Brain pericyte (primary cell): Measurements from ENCODE around the gene KAT2A.

Experiments
- DNase-seq: peaks from one replicate; pipeline ENCODE4 v3.0.0-alpha.2; 2012; ENCODE audit warnings: low read depth, low spot score

The KAT2A gene

DNA sequence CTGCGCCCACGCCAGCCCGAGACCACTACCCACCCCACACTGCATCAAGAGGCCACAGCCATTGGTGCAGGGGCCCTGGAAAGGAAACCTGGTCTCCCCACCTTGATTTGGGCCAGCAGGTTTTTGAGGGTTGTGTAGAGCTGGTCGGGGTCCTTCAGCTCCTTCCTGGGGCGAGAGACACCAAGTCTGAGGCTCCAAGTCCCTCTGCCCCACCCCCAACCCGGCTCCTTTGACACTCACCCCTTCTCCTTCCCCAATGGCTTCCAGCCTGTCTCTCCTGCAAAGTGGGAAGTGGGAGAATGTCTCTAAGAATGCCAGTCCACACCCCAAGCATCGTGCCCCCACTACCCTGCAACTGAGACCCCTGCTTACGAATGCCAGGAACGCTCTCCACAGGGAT lies 7.0 kb downstream of the KAT2A start:
- no peak for DNase-seq

DNA sequence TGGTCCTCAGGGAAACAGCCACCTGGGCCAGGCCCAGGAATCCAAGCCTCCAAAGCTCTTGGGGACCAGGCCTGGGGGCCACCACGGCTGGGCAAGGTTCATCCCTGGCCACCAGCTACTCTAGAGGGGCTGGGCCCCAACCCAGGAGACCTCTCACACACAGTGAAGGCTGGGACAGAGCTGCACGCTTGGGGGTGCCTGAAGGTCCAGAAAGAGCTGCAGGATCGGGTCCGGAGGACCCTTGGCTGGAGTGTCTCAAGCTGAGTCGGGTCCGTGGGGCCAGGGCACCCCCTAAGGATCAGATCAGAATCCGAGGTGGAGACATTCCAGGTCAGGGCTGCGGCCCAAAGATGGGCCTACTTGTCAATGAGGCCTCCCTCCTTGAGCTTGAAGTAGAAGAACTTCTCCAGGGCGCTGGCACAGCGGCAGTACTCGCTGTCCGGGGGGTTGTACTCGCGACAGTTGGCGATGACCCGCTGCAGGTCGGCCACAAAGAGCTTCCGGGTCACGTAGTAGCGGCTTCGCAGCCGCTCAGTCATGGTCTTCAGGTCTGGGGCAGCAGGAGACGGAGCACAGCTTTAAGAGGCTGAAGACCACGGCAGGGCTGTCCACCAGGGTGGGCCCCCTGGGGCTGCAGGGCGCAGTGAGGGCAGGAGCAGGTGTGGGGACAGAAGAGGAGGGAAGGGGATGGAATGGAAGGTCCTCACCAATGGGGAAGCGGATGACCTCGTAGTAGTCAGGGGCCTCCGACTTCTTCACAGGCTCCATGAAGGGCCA lies 7.7 kb downstream of the KAT2A start:
- DNase-seq = no peak

DNA sequence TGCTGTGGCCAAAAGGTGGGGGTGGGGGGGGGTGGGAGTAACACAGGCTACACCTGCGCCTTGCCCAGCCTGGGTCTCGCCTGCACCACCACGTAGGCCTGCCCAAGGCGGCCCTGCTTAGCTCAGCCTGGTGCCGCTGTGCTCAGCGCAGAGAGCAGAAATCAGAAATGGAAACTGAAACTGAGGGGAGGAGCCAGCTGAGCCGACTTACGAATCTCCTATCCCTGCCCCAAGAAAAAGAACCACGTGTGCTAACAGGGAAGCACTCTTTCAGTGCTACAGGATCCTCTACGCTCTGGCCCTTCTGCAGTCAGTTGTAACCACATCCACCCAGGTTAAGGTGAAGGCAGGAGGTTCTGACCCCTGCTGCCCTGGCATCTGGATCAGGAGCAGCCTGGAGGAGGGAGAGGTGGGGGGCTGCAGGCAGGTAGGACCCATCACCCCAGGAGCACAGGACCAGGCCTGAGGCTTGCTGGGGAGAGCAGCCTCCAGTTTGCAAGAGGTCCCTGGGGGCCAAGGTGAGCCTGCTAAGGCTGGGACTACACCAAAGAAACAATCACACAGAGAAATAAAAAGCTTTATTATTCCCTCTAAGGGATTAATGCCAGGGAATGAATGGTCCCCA lies 8.5 kb downstream of the KAT2A start, which contains the start of gene DHX58:
Gene DHX58 (minus strand): TSS at position 163 of the 625 bp plus-strand sequence. CDS start 822 bp downstream, outside the sequence.
- DNase-seq = peak; percentile 65

DNA sequence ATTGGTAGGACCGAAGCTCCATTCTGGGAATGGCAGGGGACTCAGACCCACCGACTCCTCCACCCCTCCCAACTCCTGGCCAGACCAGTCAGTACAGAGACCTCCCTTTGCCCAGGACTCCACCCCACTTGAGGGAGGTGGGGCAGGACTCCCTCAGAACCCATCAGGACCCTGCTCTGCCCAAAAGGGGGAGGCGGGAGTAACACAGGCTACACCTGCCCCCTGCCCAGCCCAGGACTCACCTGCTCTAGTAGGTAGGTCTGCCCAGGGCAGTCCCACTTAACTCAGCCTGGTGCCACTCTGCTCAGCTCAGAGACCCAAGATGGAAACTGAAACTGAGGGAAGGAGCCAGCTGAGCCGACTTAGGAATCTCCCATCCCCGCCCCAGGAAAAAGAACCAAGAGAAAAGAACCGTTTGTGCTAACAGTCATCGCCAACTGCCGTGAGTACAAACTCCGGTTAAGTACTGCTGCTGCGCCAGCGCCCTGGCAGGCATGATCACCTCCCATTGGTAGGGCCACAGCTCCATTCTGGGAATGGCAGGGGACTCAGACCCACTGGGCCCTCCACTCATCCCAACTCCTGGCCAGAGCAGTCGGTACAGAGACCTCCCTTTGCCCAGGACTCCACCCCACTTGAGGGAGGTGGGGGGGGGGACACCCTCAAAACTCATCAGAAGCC lies 9.2 kb downstream of the KAT2A start:
- no peak for DNase-seq

DNA sequence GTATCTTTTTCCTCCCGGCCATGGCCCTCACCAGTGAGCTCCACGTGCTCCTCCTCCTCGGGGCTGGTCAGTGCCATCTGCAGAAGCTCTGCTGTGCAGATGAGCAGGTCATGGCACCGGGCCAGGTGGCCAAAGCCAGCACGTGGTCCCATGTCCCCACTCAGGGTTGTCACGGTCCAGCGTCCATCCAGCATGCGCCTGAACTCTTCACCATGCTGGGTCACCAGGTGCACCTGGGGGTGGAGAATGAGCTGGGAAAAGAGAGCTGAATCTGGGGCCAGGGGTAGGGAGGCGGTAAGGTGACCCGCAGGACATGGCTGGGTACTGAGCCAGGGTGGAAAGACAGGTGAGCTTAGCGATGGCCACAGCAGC lies 9.9 kb downstream of the KAT2A start:
- no peak for DNase-seq

DNA sequence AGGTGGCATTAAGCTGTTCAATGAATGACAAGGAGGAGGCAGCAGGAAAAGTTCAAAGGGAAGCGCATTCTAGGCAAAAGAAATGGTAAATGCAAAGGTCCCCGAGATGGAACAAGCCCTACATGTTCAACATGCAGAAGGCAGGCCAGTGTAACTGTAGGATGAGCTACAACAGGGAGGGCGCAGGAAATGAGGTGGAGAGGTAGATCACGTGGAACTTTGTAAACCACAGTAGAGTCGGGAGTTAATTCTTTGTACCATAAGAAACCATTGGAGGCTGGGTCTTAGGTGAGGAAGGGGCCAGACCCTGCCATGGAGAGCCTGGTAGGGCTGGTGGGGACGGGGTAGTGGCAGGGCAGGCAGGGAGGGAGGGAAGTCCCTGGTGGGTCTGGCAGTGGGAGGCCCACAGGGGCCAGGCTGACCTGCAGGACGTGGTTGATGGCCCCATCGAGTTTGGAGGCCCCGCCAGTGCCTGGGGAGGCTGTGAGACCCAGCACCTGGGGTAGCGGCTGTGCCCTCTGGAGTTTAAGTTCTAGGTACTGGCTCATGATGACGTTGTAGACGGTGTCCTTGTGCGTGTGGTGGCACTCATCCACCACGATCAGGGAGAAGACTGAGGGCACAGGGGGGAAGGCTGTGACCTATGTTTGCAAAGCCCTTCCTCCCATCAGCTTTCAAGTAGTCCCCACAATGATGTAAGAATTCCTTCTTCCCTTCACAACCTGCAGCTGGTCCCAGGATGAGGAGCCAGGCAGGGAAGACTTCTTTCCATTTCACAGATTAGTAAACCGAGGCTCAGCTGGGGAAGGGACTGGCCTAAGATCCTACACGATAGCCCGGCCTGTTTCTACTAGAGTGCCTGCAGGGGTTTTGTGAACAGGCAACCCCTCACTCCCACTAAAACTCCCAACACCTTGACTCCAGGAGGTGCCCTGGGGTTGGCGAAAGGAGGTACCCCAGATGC lies 10.6 kb downstream of the KAT2A start:
- no peak for DNase-seq

DNA sequence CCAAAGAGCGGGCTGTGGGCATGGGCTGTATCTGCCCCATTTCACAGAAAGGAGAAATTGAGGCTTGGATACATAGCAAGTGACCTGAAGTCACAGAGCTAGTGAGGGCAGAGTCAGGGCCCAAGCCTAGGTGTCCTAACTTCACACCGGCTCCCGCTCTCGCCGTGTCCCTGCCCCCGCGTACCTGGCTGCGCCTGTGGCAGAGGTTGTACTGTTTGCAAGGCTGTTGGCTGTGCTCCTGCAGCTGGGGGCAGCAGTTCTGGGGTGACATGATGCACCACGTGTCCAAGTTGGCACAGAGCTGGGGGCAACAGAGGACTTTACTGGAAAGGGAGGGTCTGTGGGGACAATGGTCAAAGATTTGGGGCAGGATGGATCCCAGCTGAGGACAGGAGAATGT lies 12.1 kb downstream of the KAT2A start:
- no peak for DNase-seq

DNA sequence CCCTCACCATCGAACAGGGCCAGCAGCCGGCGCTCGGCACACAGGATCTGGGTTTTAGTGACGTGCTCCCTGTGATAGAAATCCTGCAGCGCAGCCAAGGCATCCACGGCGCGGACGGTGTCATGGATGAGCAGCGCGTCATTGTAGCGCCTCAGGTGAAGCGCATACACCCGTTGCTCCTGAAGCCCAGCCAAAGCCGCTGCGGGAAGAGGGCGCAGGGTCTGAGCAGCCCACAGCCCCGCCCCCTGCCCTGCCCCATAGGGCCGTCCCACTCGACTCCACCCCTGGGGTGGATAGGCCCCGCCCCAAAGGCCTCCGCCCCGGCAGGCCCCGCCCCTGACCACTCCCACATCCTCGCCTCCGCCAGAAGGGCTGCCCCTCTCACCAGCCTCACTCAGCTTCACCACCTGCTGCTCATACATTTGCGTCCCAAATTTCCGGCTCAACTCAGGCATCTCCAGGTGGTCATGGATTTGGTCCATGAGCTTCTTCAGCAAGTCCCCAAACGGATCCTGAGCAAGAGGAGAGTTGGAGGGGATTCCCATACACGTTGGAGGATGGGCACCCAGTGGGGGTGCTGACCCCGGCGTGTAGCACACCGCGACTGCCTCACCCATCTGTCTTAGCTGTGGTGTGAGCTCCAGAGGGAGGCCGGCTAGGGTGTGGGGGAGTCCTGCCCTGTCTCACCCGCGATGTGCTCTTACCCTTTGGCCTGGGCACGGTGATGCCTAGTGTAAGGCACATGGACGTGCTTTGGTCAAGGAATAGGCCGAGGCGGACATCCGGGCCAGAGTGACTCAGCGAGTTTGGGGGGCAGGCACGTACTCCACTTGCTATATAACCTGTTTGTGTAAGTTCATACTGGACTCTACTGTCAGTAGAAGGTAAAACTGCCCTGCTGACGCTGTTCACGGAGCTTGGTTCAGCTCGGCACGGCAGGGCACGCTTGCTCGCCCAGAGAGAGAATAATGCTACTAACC lies 13.3 kb downstream of the KAT2A start:
- no peak for DNase-seq

DNA sequence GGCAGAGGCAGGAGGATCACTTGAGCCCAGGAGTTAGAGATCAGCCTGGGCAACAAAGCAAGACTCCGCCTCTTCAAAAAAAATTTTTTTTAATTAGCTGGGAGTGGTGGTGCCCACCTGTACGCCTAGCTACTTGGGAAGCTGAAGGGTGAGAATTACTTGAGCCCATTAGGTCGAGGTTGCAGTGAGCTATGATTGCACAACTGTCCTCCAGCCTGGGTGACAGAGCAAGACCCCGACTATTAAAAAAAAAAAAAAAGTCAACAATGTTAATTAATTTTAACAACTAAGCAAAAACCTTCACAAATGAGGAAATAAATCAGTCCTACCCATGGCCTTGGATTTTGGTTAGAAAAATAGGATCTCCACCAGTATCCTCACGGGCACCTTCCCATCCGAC lies 14.0 kb downstream of the KAT2A start:
- DNase-seq = no peak

DNA sequence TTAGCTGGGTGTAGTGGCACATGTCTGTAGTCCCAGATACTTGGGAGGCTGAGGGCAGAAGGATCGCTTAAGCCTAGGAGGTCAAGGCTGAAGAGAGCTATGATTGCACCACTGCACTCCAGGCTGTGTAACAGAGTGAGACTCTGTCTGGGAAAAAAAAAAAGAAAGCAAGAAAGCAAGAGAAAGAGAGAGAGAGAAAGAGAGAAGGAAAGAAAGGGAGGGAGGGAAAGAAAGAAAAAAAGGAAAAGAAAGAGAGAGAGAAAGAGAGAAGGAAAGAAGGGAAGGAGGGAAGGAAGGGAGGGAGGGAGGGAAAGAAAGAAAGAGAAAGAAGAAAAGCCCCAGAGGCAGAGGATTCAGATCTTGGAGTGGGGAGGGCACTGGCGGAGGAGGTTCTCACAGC lies 15.2 kb downstream of the KAT2A start:
- DNase-seq = no peak

DNA sequence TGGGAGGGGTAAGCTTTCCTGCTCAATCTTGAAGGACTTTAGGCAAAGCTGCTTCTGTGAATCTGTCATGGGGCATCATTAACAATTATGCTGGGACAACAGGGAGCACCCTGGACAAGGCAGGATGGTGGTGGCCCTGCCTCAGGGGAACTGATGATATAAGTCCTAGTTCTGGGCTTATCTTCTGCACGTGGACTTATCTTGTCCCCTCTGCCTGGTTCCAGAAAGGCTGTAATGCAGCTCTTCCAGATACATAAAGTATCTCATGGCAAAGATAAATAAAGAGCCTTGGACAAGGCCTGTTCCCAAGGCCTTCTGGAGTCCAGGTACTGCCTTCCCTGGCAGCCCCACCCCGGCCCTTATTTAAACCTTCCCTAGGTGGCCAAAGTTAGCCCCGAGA lies 16.9 kb downstream of the KAT2A start:
- DNase-seq = no peak

DNA sequence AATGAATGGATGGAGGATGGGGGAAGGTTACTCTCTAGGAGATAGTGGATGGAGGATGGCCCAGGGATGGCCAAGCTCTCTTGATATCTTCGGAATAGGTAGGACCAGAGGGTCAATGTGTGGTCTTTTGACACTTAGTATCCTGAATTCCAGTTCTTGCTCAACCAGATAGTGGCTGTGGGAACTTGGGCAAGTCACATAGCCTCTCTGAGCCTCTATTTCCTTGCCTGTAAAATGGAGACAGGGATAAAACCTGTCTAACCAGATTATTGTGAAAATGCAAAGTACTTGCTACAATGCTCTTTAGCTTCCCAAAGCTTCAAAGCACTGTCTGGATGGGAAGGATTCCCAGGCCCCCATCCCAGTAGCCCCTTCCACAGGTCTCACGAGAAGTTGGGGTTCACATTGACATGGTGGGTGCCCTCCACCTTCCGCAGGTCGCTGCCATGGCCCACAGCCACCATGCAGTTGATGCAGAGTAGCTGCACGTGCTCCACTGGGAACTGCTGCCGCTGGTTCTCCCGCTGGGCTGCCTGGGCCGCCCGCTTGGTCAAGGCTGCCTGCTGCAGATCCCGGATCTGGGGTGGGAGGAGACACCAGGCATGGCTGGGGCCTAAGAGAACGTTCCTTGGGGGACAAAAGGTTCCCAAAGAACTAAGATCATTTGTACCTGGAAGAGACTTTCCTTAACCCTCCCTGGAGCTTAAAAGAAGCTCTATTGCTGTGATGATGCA lies 17.8 kb downstream of the KAT2A start:
- DNase-seq = no peak

DNA sequence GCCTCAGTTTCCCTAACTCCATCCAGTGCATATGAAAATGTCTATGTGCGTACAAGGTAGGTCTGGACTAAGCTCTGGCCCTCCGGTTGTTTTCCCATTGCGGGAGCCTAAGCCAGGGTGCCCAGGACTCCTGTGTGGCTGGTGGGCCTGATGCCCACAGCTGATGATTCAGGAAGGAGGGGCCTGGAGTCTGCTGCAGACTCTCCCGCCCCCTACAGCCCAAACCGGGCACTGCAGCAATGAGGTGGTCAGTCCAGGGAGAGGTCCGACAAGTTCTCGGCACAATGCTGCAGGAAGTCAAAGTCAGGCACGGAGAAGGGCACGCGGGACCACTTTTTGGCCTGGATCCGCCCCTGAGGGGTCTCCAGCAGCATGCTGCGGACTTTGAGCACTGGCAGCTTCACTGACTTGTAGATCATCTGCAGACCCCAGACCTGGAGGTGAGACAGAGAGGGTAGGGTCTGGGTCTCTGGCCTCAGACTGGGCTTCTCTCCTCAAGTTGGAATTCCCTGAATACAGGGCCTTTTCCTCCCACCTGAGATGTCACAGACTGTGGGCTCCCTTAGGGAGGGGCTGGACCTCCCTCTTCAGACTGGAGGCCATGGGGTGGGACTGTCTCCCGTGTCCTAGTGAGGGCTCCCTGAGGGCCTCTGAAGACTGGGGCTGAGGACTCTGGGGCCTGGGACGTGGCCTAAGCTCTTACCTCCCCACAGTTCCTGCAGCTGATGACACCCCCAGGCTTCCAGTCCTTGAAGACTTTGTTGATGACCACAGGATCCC lies 19.5 kb downstream of the KAT2A start:
- DNase-seq = no peak

DNA sequence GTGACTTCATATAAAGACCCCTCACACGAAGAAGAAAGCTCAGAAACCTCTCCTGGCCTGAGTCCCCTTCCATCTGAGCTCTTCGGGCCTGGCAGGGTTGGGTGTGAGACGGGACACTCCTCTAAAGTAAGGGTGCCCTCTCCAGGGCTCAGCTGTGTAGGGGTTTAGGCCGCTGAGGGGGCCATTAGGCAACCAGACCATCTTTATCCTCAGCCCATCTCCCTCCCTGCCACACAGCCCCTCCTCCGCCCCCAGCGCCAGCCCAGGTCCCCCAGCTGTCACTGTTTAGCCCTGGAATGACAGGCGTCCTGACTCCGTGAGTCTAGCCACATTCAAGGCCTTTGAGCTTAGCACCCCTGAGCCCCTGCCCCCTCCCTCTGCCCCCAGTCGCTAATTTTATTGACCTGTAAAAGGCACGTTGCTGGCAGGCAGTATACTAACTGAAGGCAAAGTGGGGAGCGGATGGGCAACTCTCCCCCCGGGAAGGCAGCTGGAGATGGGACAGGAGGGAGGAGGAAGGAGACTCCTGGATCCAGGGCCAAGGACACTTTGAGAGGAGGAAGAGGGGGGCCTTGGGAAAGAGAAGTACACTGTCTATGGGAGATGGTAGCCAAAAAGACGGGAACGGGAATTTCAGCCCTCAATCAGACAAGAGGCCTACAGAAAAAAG lies 22.3 kb downstream of the KAT2A start:
- DNase-seq = no peak

DNA sequence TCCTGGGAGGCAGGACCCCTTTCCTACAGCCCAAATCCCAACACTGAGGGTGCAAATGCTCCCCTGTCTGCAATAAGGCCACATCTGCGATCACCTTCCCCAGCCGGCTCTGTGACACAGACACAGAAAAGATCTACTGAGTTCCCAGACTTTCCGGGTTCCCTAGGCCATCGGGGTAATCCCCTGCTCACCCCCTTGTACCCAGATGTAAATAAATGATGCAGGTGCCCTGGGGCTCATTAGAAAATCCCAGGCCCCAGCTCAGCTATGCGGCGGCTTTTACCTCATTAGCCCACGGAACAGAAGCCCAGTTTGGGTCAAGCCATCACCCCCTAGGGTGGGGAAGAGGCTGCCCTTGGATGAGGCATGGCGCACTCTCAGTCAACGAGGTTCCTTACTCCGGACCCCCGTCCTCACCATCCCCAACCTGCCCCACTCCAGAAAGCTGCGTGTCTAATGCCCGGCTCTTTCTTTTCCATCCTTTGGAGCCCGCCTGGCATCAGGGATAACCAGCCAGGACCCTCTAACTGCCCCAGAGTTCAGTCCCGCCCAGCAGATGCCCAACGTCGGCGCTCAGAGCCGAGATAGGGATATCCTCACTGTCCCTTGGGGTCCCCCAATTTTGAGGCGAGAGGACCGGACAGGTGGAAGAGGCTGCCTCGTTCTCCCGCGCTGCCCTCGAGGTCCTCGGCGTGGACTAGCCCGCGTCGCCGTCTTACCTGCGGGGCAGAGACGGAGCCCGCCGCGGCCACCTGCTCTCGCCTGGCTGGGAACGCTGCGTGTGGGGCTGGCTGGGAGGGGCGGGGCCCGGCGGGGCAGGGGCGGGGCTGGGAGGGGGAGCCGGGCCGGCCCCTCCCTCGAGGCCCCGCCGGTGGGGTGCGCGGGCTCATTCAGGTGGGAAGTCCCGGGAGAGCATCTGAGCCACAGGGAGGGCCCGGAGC lies 23.2 kb downstream of the KAT2A start, which contains the start of gene ZNF385C:
Gene ZNF385C (minus strand): TSS at position 783 of the 941 bp plus-strand sequence. CDS start 35,417 bp downstream, outside the sequence.
- DNase-seq = no peak

DNA sequence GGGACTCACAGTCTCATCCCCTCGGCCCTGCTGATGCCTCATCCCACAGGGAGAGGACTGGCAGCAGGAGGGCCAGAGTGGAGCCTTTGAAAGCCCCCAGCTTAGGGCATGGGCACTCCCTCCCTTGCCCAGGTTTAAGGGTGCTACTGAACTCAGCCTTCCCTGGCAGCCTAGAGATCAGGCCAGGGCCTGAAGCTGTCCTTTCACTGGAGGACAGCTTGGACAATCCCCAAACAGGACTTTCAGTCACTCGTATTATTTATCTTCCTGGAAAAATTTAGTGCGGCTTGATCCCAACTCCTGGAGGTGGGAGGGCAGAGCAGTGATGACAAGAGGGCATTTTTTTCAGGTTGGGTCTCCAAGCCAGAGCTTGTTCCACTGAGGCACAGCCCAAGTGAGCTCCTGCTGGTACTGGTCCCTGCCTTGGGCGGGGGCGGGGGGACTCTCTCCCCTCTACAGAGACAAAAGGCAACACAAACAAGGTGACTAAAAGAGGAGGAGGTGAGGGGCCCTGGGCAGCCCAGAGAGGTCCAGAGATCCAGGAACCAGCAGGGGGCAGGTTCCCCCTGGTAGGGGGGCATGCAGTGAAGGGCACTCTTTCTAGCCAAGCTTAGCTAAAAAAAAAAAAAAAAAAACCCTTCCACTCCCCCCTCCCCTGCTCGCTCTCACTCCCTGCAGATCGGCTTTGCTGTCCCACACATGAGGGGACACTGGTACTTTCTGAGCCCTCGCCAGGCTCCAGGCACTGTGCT lies 24.6 kb downstream of the KAT2A start:
- no peak for DNase-seq
